GM23338 (cell line): Measurements from ENCODE around the gene SMPDL3B. TPM values are rescaled to one million over a fixed set of nuclear protein-coding genes. Genes with fewer than 3 reads are reported as not detected.

Experiments
- ATAC-seq: fragments of 200-7000 bp; cut with Tn5 transposase; 3 replicates; pipeline ENCODE4 v1.9.1; 2020
- DNase-seq: peaks from one replicate; pipeline ENCODE4 v3.0.0-alpha.2; 2015; ENCODE audit warnings: low spot score
- H2AFZ ChIP-seq: fragments of 200-600 bp; sonication (generic); 2 replicates; pipeline ENCODE4 v1.8.0; 2016; ENCODE audit warnings: antibody characterized with exemption, mild to moderate bottlenecking, moderate library complexity
- H3F3A ChIP-seq: fragments of 200-600 bp; sonication (generic); replicated peaks from 2 replicates; pipeline ENCODE4 v1.8.0; 2017; ENCODE audit warnings: antibody characterized with exemption, mixed run types, low read depth
- H3K27ac ChIP-seq: fragments of 200-600 bp; sonication (generic); 2 replicates; pipeline ENCODE4 v1.6.1; 2016; ENCODE audit warnings: low read depth
- H3K27me3 ChIP-seq: fragments of 200-600 bp; sonication (generic); 2 replicates; pipeline ENCODE4 v1.8.0; 2016; ENCODE audit warnings: mild to moderate bottlenecking, mixed run types, moderate library complexity; ENCODE audit not compliant: insufficient read depth
- H3K36me3 ChIP-seq: fragments of 200-600 bp; sonication (generic); 2 replicates; pipeline ENCODE4 v1.8.0; 2016; ENCODE audit warnings: mild to moderate bottlenecking; ENCODE audit not compliant: insufficient read depth
- H3K4me1 ChIP-seq: fragments of 200-600 bp; sonication (generic); 2 replicates; pipeline ENCODE4 v1.8.0; 2016; ENCODE audit warnings: mild to moderate bottlenecking, moderate library complexity; ENCODE audit not compliant: insufficient read depth
- H3K4me2 ChIP-seq: fragments of 200-600 bp; sonication (generic); 2 replicates; pipeline ENCODE4 v1.7.1; 2017; ENCODE audit warnings: mixed run types
- H3K4me3 ChIP-seq: fragments of 200-600 bp; sonication (generic); 2 replicates; pipeline ENCODE4 v1.6.1; 2016; ENCODE audit warnings: mixed run types
- H3K79me2 ChIP-seq: fragments of 200-600 bp; sonication (generic); replicated peaks from 2 replicates; pipeline ENCODE4 v1.8.0; 2017; ENCODE audit warnings: mild to moderate bottlenecking; ENCODE audit not compliant: insufficient read depth
- H3K9me2 ChIP-seq: fragments of 200-600 bp; sonication (generic); 2 replicates; pipeline ENCODE4 v1.8.0; 2017; ENCODE audit not compliant: insufficient read depth
- H4K20me1 ChIP-seq: fragments of 200-600 bp; sonication (generic); replicated peaks from 2 replicates; pipeline ENCODE4 v1.8.0; 2017; ENCODE audit warnings: mild to moderate bottlenecking; ENCODE audit not compliant: insufficient read depth
- H3K27ac Mint-ChIP-seq: 2 replicates; pipeline ENCODE4 v1.8.0; 2020; ENCODE audit warnings: inconsistent platforms, mild to moderate bottlenecking, moderate library complexity, mixed read lengths
- H3K27me3 Mint-ChIP-seq: 3 replicates; pipeline ENCODE4 v1.8.0; 2022; ENCODE audit warnings: low read depth, mild to moderate bottlenecking, moderate library complexity, mixed read lengths, inconsistent platforms; ENCODE audit not compliant: insufficient read depth, poor library complexity
- H3K36me3 Mint-ChIP-seq: 3 replicates; pipeline ENCODE4 v1.8.0; 2021; ENCODE audit warnings: low read depth, mild to moderate bottlenecking, inconsistent platforms, moderate library complexity, mixed read lengths
- H3K4me1 Mint-ChIP-seq: 3 replicates; pipeline ENCODE4 v1.8.0; 2020; ENCODE audit warnings: mild to moderate bottlenecking, inconsistent platforms, mixed read lengths
- H3K4me3 Mint-ChIP-seq: 3 replicates; pipeline ENCODE4 v1.8.0; 2021; ENCODE audit warnings: moderate library complexity, mild to moderate bottlenecking, inconsistent platforms, mixed read lengths
- H3K9me3 Mint-ChIP-seq: 3 replicates; pipeline ENCODE4 v1.8.0; 2020; ENCODE audit warnings: moderate library complexity, mild to moderate bottlenecking, inconsistent platforms, mixed read lengths
- CREB1 ChIP-seq: fragments of 250-450 bp; sonication (Bioruptor Pico); IDR thresholded peaks from 2 replicates; pipeline ENCODE4 v1.5.0; 2020; ENCODE audit warnings: low read depth, mild to moderate bottlenecking, moderate library complexity
- EZH2 ChIP-seq: fragments of 200-600 bp; sonication (generic); IDR thresholded peaks from one replicate; pipeline ENCODE4 v1.8.0; 2017; ENCODE audit warnings: antibody characterized with exemption, mild to moderate bottlenecking, low read depth; ENCODE audit not compliant: unreplicated experiment
- EZH2phosphoT487 ChIP-seq: fragments of 200-600 bp; sonication (generic); IDR thresholded peaks from one replicate; pipeline ENCODE4 v1.8.1; 2018; ENCODE audit warnings: antibody characterized with exemption; ENCODE audit not compliant: unreplicated experiment
- JUNB ChIP-seq: IDR thresholded peaks from one replicate; pipeline ENCODE4 v1.6.1; 2016; ENCODE audit warnings: antibody characterized with exemption; ENCODE audit not compliant: unreplicated experiment
- NANOG ChIP-seq: IDR thresholded peaks from 2 replicates; pipeline ENCODE4 v1.6.1; 2016; ENCODE audit warnings: antibody characterized with exemption, borderline replicate concordance
- POLR2AphosphoS5 ChIP-seq: IDR thresholded peaks from 2 replicates; pipeline ENCODE4 v1.6.1; 2016; ENCODE audit warnings: antibody characterized with exemption, low read depth
- STAT1 ChIP-seq: IDR thresholded peaks from one replicate; pipeline ENCODE4 v1.6.1; 2016; ENCODE audit warnings: antibody characterized with exemption; ENCODE audit not compliant: unreplicated experiment
- ZNF114 ChIP-seq: fragments of 250-450 bp; sonication (Bioruptor Pico); IDR thresholded peaks from 2 replicates; pipeline ENCODE4 v1.5.0; 2020; ENCODE audit warnings: mild to moderate bottlenecking, moderate library complexity
- ZNF331 ChIP-seq: fragments of 250-450 bp; sonication (Bioruptor Pico); IDR thresholded peaks from 2 replicates; pipeline ENCODE4 v1.5.0; 2020; ENCODE audit warnings: low read depth, mild to moderate bottlenecking, moderate library complexity
- ZNF462 ChIP-seq: fragments of 250-450 bp; sonication (Bioruptor Pico); IDR thresholded peaks from 2 replicates; pipeline ENCODE4 v1.5.0; 2020; ENCODE audit warnings: mild to moderate bottlenecking, moderate library complexity
- polyA plus RNA-seq: library from polyadenylated mRNA; unstranded; fragments of >200 nt; fragmentation: Nextera tagmentation; extraction: Ambion mirVana; gene quantifications from 2 replicates; pipeline ENCODE4 v1.2.1, GENCODE V29; 2016
- total RNA-seq: library from RNA; depleted of rRNA; stranded (reverse); fragments of >200 nt; shearing (Covaris generic); gene quantifications from 2 replicates; pipeline ENCODE4 v1.2.3, GENCODE V29; 2014

SMPDL3B gene
- total and polyA plus RNA-seq, 2 experiments from 2014 or later, result 39.5 to 83.1 TPM

GRCh38 chr1:27885114-27885528 lies 49.7 kb upstream of the SMPDL3B start:
- Histone ChIP-seq H2AFZ (no peak overlapping the region), H3K4me3 (no peak overlapping the region), H3K79me2 (no peaks in the 10 kb centered on the region), H3F3A (0 out of 2 replicates have a peak, but pooled peaks cover 3% of the 10 kb centered on the region), H3K27me3 (no peaks in the 10 kb centered on the region), H4K20me1 (no peaks in the 10 kb centered on the region), H3K27ac (no peak overlapping the region), H3K9me2 (no peaks in the 10 kb centered on the region), H3K36me3 (peaks cover 11% of the 10 kb centered on the region; the same call in 1 of the 2 replicates), H3K4me1 (no peaks in the 10 kb centered on the region), H3K4me2 (no peak overlapping the region)
- 0 out of 2 replicates have a peak overlapping the region, but pooled peaks have one; percentile 15 for H3K27ac Mint-ChIP-seq
- H3K27me3 Mint-ChIP-seq, result peaks cover 11% of the 10 kb centered on the region
- H3K36me3 Mint-ChIP-seq, result peaks cover 29% of the 10 kb centered on the region
- no peak for TF ChIP-seq EZH2
- TF ChIP-seq JUNB, result no peak
- no peak for TF ChIP-seq POLR2AphosphoS5
- TF ChIP-seq EZH2phosphoT487, result no peak
- H3K9me3 Mint-ChIP-seq, result no peaks in the 10 kb centered on the region
- ATAC-seq (no peak), DNase-seq (no peak)
- H3K4me3 Mint-ChIP-seq, result no peak overlapping the region
- H3K4me1 Mint-ChIP-seq, result no peaks in the 10 kb centered on the region

GRCh38 chr1:27885621-27886352 lies 49.0 kb upstream of the SMPDL3B start:
- DNase-seq (no peak), ATAC-seq (no peak)
- no peak for TF ChIP-seq EZH2
- TF ChIP-seq JUNB, result no peak
- TF ChIP-seq POLR2AphosphoS5, result no peak
- no peak for TF ChIP-seq ZNF114
- no peak for TF ChIP-seq STAT1
- Mint-ChIP-seq H3K4me3 (no peak overlapping the region), H3K27ac (no peak overlapping the region), H3K4me1 (no peaks in the 10 kb centered on the region), H3K27me3 (peaks cover 11% of the 10 kb centered on the region), H3K9me3 (no peaks in the 10 kb centered on the region), H3K36me3 (peaks cover 34% of the 10 kb centered on the region)
- Histone ChIP-seq H3K27ac (no peak overlapping the region), H3K4me2 (no peak overlapping the region), H4K20me1 (no peaks in the 10 kb centered on the region), H3K9me2 (no peaks in the 10 kb centered on the region), H3K4me1 (no peaks in the 10 kb centered on the region), H3K36me3 (peaks cover 11% of the 10 kb centered on the region), H2AFZ (no peak overlapping the region), H3K27me3 (no peaks in the 10 kb centered on the region), H3K79me2 (no peaks in the 10 kb centered on the region), H3K4me3 (no peak overlapping the region), H3F3A (0 out of 2 replicates have a peak, but pooled peaks cover 3% of the 10 kb centered on the region)

- H3K79me2 ChIP-seq, result no peaks in the 10 kb centered on the region
- Mint-ChIP-seq H3K27me3 (peaks cover 11% of the 10 kb centered on the region), H3K36me3 (peaks cover 37% of the 10 kb centered on the region), H3K4me1 (no peaks in the 10 kb centered on the region), H3K9me3 (no peaks in the 10 kb centered on the region), H3K4me3 (no peak overlapping the region), H3K27ac (no peak overlapping the region)
- no peak overlapping the region for H2AFZ ChIP-seq
- ATAC-seq, result no peak
- no peak for DNase-seq
- H3K4me1 ChIP-seq, result no peaks in the 10 kb centered on the region
- no peak overlapping the region for H3K27ac ChIP-seq
- H4K20me1 ChIP-seq, result no peaks in the 10 kb centered on the region
- no peak overlapping the region for H3K4me2 ChIP-seq
- peaks cover 14% of the 10 kb centered on the region for H3K36me3 ChIP-seq
- no peaks in the 10 kb centered on the region for H3K27me3 ChIP-seq
- H3K4me3 ChIP-seq, result no peak overlapping the region
- H3F3A ChIP-seq, result peaks cover 4% of the 10 kb centered on the region; the same call in 1 of the 2 replicates
- no peaks in the 10 kb centered on the region for H3K9me2 ChIP-seq
- TF ChIP-seq NANOG, result no peak
- TF ChIP-seq ZNF331 (CRISPR knock-in tag), result no peak
- no peak for TF ChIP-seq CREB1 (CRISPR knock-in tag)
- no peak for TF ChIP-seq EZH2phosphoT487
- TF ChIP-seq JUNB, result no peak
- no peak for TF ChIP-seq ZNF462 (CRISPR knock-in tag)
Observed at GRCh38 chr1:27886353-27886679, 48.5 kb upstream of the SMPDL3B start.
